ENCODE measurements around the gene ZNF789.
A peak's percentile ranks its signal among the peaks of the same experiment; 100 is the strongest.

ZNF789 gene

GRCh38 chr7:99504281-99504602, 31.6 kb downstream of the ZNF789 start:
- peak; percentile 97 for DNase-seq (ENCODE audit: low read depth)

- DNase-seq (ENCODE audit: low read depth) = peak; percentile 96
These were observed 32.1 kb downstream of the ZNF789 start, which contains the start of gene ZKSCAN5 for GRCh38 chr7:99504603-99505323. TSS of gene ZKSCAN5 (plus strand) at chr7:99504662. CDS start at chr7:99506045, 1,383 bp downstream.

- no peak for DNase-seq (ENCODE audit: low read depth)
These were observed 32.6 kb downstream of the ZNF789 start for GRCh38 chr7:99505324-99505662.

GRCh38 chr7:99514050-99514449, 41.4 kb downstream of the ZNF789 start:
- peak; percentile 66 for DNase-seq (ENCODE audit: low read depth)

- DNase-seq (ENCODE audit: low read depth) = no peak
These were observed 48.7 kb downstream of the ZNF789 start for GRCh38 chr7:99521399-99521798.

- DNase-seq (ENCODE audit: low read depth) = peak; percentile 33
These were observed 53.2 kb downstream of the ZNF789 start for GRCh38 chr7:99525713-99526440.

GRCh38 chr7:99531354-99531765, 58.7 kb downstream of the ZNF789 start:
- DNase-seq (ENCODE audit: low read depth) = no peak

GRCh38 chr7:99535667-99536066, 63.0 kb downstream of the ZNF789 start:
- DNase-seq (ENCODE audit: low read depth) = no peak

Data from ELR (cell line).